CD4-positive, alpha-beta T cell treated with Interleukin-12 subunit alpha and Interleukin-12 subunit beta, for 1 hour (primary cell): ENCODE data around the gene ATXN1.
A peak's percentile ranks its signal among the peaks of the same experiment; 100 is the strongest.
"Not testable (repeated sequence)": the region's sequence is repeated elsewhere in the genome, so short reads cannot be mapped to it uniquely, and the experiment has no call there.

Experiments
- DNase-seq: peaks from one replicate; pipeline ENCODE4 v3.0.0-alpha.2; 2020

ATXN1 gene

DNA sequence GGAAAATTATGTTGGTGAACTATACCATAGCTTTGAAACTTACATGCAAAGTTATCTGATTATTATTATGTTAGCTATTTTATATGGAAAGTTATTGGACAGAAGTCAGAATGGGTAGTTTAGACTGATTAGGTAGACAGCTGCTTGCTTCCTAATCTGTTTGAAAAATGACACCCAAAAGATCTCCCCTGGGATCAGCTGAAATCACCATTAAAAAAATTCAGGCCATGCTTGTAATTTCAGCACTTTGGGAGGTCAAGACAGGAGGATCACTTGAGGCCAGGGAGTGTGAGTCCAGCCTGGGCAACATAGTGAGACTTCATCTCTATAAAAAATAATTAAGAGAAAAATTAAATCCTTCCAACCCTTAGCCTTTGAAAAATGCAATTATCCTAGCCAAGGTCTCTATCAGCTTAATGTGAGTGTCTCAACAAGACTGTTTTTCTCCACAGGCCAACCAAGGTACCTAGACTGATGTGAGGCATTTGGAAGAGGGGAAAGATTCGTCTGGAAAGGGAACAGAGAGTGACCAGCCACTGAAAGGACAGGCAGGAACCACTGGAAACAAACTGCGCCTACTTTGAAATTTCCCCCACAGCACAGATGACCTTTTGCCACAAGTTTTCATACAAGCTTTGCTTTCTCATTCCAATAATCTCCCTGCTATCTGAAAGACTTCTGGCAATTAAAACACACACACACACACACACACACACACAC lies 290.6 kb downstream of the ATXN1 start:
- DNase-seq: no peak

DNA sequence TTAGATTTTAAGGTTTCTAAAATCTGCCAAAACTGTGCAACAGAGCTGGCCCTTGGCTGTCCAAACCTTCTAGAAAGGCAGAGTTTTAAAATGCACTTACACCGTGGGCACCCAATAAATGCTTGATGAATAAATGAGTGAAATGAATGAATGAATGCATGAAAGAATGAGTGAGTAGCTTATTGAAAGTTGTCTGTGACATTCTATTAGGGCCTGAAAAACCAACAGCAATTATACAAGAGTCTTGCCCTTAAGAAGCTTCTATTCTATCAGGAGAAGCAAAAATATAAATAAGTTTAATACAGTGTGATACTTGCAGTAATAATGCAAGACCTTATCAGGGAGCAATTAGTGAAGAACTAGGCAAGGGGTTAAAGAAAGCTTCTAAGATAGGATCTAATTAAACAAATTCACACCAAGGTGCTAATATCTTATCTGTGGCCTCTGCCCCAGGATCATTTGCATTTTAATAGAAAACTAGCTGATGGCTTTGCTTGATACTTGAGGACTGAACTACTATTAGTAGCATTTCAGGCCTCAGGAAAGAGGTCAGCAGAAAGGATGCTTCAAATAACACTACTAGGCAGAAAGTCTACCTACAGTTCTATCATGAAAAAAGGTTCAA lies 292.2 kb downstream of the ATXN1 start:
- DNase-seq: no peak

DNA sequence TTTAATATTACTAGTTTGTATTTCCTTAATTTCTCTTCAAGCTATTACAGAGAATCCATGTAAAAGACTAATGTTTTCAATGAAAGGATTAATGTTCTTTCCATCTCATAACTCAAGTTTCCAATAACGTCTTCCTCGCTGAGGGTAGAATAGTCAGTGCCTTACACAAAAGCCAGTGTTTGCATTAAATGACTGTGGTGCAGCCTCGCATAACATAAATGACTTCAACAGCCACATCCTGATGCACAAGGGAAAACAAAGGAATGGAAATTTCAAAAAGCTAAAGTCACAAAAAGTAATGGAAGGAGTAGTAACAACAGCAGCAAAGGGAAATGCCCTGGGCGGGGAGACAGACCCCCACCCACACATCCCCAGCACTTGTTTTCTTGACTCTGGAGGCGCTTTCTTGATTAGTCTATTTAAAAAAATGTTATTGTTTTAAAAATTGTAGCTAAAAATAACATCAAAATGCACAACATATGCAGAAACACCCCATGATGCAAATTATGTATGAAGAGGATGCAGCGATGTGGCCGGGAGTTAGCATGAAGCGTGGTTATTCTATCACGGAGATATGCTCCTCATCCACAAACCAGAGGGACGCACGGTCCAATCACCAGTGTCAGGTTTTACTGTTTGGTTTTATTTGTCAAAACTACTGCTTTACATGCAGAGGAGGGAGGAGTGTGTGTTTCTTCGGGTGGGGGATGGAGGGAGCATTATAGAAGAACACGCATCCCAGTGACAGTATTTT lies 294.3 kb downstream of the ATXN1 start:
- no peak for DNase-seq

DNA sequence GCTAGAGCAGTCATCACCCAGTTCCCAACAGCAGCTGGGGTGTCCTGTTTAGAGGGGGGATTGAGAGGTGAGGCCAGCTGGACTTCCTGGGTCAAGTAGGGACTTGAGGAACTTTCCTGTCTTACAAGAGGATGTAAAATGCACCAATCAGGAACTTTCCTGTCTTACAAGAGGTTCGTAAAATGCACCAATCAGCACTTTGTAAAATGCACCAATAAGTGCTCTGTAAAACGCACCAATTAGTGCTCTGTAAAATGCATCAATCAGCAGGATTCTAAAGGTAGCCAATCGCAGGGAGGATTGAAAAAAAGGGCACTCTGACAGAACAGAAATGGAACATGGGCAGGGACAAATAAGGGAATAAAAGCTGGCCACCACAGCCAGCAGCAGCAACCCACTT lies 297.2 kb downstream of the ATXN1 start:
- DNase-seq: no peak

DNA sequence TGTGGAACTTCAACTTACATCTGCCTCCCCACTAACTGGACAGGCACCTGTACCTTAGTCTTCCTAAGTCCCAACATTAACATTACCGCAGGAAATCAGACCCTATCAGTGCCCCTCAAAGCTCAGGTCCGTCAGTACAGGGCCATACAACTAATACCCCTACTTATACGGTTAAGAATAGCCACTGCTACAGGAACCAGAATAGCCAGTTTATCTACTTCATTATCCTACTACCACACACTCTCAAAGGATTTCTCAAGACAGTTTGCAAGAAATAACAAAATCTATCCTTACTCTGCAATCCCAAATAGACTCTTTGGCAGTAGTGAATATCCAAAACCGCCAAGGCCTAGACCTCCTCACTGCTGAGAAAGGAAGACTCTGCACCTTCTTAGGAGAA lies 298.0 kb downstream of the ATXN1 start:
- not testable (repeated sequence) for DNase-seq

DNA sequence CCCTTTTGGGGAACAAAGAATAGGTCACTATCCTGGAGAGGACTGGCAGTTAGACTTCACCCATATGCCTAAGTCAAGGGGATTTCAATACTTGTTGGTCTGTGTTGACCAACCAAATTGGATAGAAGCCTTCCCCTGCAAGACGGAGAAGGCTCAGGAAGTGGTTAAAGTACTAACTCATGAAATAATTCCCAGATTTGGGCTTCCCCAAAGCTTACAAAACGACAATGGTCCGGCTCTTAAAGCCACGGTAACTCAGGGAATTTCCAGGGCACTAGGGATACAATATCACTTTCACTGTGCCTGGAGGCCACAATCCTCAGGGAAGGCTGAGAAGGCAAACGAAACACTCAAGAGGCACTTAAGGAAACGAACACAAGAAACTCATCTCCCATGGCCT lies 299.8 kb downstream of the ATXN1 start:
- DNase-seq: no peak

DNA sequence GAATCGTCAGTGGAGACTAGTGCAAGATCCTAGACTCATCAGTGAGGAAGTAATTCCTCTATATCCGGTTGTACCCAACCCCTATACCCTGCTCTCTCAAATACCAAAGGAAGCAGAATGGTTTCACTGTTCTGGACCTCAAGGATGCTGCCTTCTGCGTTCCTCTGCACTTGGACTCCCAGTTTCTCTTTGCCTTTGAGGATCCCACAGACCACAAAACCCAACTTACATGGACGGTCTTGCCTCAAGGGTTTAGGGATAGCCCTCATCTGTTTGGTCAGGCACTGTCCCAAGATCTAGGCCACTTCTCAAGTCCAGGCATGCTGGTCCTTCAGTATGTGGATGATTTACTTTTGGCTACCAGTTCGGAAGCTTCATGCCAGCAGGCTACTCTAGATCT lies 301.8 kb downstream of the ATXN1 start:
- not testable (repeated sequence) for DNase-seq

DNA sequence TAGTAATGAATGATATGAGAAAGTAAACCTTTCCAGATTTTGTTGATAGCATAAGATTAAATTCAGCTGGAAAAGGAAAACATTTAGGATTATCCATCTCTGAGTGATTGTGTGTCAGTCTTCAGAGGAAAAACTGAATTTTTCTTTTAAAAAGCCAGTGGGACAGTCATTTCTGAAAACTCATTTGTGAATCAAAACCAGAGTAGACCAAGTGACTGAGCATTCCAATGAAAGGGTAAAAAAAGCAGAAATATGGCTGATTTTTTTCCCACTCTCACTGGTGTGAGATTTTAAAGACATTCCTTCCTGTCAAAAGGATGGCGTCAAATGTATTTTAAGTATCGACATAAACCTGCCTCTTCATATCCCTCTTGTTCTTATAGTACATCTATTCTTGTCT lies 308.9 kb downstream of the ATXN1 start:
- no peak for DNase-seq

DNA sequence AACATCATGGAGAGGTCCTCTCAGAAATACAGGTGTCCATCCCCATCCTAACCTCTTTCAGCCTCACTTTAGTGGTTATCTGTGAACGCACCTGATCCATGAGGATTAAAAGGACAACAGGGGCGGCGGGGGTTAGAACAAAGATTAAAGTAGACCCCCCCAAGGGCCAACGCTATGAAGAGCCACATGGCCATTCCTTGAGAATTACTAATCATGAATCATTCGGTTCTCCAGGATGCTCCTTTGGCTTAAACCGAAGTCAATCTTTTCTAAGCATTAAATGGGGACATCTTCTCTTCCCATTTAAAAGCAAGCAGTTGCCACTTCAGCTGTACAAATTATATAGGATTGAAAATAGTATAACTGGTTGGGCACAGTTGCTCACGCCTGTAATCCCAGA lies 310.4 kb downstream of the ATXN1 start:
- DNase-seq: no peak

DNA sequence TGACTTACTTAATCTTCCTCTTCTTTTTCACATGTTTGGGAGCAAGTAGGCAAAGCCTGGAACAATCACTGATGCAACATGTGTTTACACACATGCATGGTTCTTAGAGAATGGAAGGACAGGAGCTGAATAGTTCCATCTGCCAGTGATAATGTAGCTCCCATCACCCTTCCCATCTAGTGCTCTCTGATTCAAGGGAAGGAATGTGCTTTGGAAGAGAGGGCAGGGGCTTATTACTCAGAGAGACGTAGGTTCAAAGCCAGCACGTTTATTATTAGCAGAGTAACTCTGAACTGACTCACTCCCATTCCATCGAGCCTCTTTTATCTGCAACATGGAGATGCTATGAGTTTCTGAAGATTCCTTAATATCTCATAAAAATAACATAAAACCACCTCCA lies 311.0 kb downstream of the ATXN1 start:
- no peak for DNase-seq

DNA sequence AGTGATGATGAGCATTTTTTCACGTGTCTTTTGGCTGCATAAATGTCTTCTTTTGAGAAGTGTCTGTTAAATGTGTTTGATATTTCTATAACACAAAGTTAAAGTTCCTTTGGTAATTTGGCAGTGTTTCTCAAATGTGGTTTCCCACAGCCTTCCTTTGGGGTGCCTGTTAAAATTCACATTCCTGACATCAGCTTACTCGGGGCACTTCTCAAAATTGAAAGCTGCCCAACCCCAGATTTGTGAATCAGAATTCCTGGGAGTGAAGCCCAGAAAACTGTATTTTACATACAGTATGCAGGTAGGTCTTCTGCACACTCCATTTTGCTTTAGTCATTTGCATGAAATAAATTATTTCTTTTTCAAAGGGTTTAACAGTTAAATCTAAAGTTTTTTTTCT lies 315.0 kb downstream of the ATXN1 start:
- no peak for DNase-seq

DNA sequence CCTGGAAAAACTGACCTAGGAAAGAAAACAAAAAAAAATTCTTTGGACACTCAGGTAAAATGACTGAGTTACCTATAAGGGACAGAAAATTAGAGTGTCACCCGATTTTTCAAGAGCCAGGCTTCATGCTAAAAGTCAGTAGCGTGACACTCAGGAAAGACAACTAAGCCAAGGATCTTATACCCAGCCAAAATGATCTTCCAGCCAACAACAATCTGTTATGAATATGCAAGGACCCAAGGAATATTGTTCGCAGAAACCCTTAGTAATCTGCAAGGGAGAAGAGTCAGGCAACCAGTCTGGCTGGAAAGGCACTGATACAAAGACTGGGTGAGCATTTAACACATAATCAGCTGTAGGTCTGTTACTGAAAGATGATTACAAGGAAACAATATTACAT lies 319.2 kb downstream of the ATXN1 start:
- no peak for DNase-seq

DNA sequence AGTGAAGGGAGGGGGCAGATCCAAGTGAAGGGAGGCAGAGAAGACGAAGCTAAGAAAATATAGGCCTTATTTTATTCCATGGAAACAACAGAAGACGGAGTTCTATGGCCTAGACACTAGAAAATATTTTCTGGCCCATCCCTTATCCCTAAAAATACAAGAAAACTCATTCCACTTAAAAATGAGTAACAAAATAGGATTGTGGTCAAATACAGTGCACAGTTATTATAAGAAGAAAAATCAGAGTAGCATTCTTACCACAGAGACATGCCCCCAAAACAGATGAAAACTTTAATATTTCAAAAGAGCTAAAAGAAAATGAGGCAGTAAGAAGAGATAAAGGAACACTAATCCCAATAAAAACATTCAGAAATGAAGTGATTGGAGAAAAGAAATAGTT lies 320.0 kb downstream of the ATXN1 start:
- no peak for DNase-seq

DNA sequence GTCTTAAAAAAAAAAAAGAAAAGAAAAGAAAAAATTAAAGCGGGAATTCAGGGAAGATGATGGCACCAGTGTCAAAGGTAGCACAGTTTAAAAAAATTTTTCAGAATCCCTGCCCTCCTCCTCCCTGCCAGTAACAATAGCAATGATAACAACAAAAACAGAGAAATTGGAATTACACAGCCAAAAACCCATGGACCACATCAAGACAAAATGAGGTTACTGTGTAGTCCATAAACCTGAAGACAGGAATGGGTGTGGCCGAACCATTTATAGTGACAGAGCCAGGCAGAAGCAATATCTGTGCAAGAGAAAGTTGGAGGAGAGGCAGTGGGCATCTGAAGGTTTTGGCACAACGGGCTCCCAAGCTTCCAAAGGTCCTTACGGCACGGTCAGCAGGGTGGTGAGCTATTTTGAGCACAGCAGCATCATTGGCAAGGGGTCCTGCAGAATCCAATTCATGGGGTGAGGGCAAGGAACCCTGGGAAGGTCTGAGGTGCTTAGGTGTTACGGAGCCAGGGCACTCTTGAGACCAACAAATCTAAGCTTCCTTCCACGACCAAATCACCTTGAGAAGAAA lies 320.5 kb downstream of the ATXN1 start:
- DNase-seq: peak; percentile 46

DNA sequence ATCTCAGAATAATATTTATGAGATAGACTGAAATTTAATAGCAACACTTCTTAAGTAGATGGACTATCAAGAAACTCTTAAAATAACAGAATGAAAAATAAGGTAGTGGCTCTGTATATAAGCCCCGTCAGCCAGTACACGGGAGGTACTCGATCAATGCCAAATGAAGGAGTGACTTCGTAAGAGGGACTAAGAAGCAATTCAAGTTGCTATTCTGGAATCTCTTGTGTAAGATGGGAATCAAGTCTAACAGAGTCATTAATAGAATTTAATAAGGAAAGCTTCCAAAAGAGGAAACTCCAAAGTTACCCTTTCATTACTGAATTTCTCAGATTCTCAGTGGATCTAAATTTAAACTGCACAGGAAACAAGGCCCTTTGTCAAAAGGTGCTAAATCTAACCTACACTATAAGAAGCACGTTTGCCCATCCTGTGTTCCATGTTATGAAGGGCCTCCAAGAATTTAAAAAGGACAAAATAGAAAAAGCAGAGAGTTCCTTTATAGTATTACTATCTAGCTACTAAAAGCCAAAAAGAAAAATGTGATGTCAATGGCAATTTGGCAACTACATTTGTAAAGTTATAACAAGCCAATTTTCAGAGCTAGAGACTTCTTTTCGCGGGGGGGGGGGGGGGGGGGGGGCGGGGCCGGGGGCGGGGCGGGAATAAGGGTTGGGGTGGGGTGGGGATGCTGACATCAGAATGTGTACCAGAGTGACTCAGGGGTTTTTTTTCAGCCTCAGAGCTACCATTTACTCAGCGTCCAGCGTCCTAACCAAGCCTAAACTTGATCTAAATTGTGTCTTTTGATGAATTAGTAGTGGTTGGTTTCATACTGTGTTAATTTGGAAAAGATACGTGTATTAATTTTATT lies 322.3 kb downstream of the ATXN1 start:
- peak; percentile 58 for DNase-seq

DNA sequence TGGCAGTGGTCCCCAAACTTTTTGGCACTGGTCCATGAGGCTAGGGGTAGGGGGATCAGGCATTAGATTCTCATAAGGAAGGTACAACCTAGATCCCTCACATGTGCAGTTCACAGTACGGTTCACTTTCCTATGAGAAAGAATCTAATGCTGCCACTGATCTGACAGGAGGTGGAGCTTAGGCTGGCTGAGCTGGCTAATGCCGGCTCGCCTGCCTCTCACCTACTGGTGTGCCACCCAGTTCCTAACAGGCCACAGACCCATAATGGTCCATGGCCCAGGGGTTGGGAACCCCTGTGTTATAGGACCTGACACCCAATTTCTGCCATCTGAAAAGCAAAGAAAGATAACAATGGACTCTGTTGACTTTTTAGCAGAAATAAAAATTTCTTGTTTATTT lies 323.3 kb downstream of the ATXN1 start:
- DNase-seq: peak; percentile 63

DNA sequence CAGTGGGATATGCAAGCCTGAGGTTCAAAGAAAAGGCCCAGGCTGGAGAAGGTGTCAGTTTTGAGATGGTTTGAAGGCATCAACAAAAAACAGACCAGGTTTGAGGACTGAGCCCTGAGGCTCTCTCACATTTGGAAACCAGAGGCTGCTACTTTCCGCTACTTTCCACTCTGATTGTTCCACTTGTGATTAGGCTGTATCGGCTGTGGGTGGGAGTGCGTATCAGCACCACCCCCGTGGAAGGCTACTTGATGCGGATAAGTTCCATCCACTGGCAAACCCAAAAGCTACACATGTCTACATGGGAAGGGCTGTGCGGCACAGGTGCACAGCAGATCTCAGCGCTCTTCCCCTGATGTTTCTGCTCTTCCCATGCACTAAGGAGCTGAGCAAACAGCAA lies 324.2 kb downstream of the ATXN1 start:
- DNase-seq: peak; percentile 35

DNA sequence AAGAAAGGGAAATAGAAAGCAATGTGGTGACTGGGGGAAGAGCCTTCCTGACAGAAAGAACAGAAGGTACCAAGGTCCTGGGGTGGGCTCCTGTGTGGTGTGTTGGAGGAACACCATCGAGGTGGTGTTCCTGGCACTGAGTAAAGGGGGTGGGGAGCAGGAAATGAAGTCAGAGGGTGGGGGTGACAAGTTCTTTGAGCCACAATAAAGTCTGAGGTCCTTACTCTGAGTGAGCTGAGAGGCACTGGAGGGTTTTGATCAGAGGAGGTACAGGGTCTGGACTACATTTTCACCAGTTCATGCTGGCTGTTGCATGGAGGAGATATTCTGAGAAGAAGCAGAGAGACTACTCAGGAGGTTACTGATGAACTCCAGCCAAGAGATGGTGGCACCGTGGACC lies 324.7 kb downstream of the ATXN1 start:
- DNase-seq: peak; percentile 73

DNA sequence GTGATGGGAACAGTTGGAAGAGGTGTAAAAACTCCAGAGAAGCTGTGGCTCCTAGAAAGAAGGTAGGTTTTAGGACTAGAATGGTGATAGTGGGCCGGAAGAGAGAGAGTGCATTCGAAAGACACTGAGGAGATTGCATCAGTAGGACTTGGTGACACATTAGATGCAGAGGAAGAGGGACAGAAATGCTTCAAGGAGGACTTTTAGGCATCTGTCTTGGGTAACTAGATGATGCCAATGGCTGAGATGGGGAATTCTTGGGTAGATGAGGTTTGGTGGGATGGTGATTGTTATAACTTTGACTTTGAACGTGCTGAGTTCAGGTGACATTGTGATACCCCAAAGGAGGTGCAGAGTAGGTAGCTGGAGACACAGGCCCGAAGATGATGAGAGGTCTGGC lies 326.4 kb downstream of the ATXN1 start:
- peak; percentile 48 for DNase-seq

DNA sequence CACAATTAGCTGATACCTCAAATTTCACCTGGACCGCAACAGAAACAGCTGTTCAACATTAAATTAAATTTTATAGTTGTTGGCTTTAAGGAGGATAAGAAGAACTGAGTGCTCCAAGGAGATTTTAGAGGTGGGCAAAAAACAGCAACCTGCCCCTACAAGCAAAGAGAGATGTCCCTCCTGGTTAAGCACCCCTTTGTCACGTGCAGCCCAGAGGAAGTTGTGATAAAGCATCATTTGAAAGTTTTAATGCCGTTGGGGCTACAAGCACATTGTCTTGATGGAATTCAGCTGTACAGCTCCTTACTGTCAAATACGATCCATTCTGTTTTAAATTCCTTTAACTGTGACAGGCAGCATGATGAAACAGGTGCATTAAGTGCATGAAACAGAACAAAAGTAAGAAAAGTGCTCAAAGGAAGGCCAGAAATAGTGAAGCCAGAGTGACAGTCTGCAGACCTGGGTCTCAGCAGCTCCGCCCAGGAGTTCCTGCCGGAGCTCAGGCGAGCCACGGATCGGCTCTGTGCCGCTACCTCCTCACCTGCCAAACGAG lies 327.8 kb downstream of the ATXN1 start:
- DNase-seq: no peak

DNA sequence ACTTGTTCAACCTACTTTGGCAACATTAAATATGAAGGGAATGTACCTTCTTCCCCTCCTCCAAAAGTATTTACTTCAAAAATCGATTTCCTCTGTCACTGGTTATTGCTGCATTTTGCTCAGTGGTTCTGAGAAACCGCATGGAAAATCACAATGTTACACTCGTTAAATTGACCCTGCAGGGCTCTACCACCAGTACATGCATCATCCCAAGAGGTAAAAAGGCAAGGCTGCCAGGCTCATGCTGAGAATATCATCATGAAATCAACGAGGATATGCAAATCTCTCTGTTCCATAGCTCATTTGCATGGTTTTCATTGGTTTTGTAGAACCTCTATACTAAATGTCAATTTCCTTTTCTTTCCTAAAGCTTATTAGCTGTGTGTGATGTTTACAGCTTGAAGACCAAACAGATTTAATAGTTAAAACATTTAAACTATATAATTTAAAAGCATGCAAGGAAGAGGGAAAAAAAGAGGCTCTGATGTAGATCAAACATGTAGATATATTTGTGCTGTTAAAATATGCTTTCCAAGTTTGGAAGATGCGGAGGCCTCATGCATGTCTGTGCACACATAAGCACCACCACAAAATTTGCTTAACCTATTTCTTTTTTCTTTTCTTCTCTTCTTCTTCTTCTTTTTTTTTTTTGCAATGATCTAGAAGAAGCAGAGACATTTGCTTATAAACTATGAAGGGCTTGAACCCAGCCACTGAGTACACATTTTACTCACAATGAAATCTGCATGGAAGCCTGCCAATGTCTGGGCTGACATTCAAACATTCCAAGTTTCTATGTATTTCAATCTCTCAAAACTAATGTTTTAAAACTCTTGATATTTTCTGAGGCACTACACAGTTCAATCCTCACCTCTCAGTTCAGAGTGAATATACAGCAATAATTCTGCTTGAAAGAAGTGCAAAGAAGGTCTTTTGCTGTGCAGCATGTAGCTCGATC lies 328.9 kb downstream of the ATXN1 start:
- DNase-seq: no peak
